Activated B cell treated with CpG ODN at 0.5 μM for 24 hours (primary cell): ENCODE data around the gene SLC48A1. TPM values are rescaled to one million over a fixed set of nuclear protein-coding genes. Genes with fewer than 3 reads are reported as not detected.

Source experiments
- ATAC-seq: fragments of 200-7000 bp; cut with Tn5 transposase; one replicate; pipeline ENCODE4 v1.10.0; 2021; ENCODE audit warnings: low read depth, mild to moderate bottlenecking, moderate library complexity
- CTCF ChIA-PET: fragments of 350-600 bp; sonication (Branson Sonifier 250); formaldehyde crosslinking; loops from one replicate; lab custom pipeline; 2021; ENCODE audit warnings: antibody characterized with exemption; lab: Charles Lee
- POLR2A ChIA-PET: fragments of 350-600 bp; sonication (Branson Sonifier 250); formaldehyde crosslinking; loops from one replicate; lab custom pipeline; 2021; ENCODE audit warnings: antibody characterized with exemption; lab: Charles Lee
- DNase-seq: peaks from one replicate; pipeline ENCODE4 v3.0.0; 2022
- H3K27ac Mint-ChIP-seq: one replicate; pipeline ENCODE4 v1.8.0; 2020; ENCODE audit warnings: mixed read lengths
- H3K27me3 Mint-ChIP-seq: one replicate; pipeline ENCODE4 v1.8.0; 2021; ENCODE audit warnings: mixed read lengths
- H3K36me3 Mint-ChIP-seq: one replicate; pipeline ENCODE4 v1.8.0; 2021; ENCODE audit warnings: low read depth, mixed read lengths
- H3K4me1 Mint-ChIP-seq: one replicate; pipeline ENCODE4 v1.8.0; 2021; ENCODE audit warnings: mixed read lengths
- H3K4me3 Mint-ChIP-seq: one replicate; pipeline ENCODE4 v1.8.0; 2020; ENCODE audit warnings: mild to moderate bottlenecking, mixed read lengths
- H3K9me3 Mint-ChIP-seq: one replicate; pipeline ENCODE4 v1.8.0; 2020; ENCODE audit warnings: mixed read lengths
- intact Hi-C: fragments of 100-400 bp; cut with micrococcal nuclease; formaldehyde crosslinking; loops from one replicate; pipeline ENCODE4 v1.15.1; 2024
- total RNA-seq: library from RNA; stranded (reverse); gene quantifications from 2 replicates; pipeline ENCODE4 v1.2.3, GENCODE V29; 2022
- TF ChIP-seq, protein P1 (sequence below): fragments of 200-600 bp; IDR thresholded peaks from one replicate; pipeline ENCODE4 v1.8.0; 2022; ENCODE audit warnings: antibody characterized with exemption, mild to moderate bottlenecking

Gene SLC48A1
- total RNA-seq, 1 donor from 2014 or later: 12.8 TPM

DNA sequence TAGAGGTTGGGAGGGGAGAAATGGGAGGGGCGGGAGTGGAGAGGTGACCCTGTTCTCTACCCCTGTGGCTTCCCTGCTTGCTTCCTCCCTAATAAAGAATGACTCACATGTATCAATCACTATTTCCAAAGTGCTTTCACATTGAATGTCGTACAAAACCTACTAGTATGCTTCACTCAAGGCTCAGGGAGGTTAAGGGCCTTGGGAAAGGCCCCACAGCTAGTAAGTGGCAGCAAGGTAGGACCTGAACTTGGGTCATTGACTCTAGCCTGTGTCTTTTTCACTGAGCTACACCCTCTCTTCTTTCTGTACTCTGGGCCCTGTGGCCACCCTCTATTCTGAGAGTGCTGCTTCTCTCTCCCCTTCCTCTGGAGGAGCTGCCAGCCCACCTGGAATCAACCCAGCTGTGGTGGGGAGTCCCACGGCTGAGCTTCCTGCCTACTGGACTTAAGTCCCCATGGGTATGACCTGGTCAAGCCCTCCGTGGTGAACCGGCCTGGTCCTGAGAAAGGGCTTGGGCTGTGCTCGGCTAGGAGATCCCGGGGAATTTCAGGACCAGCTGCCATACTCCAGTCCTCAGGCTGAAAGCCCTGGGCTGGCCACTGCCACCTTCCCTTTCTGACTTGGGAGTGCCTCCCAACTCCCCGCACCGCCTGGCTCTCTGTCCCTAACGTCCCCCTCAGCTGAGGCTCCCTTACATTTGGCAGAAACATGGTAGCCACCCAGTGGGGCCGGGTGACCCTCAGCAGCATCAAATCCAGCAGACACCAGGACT is 13.0 kb downstream of the SLC48A1 start:
- no peak overlapping the region for H3K4me3 Mint-ChIP-seq
- no peaks in the 10 kb centered on the region for H3K4me1 Mint-ChIP-seq
- no peaks in the 10 kb centered on the region for H3K9me3 Mint-ChIP-seq
- ChIA-PET POLR2A (interaction anchor here (1.3 to 1.4 kb wide), 2 partner anchors 21 to 28 kb away, joined by 4 to 5 read pairs; no protein-coding TSS in a partner anchor), CTCF (interaction anchor here (1.0 to 1.7 kb wide), 3 partner anchors 22 to 52 kb away, joined by 3 to 6 read pairs (median 4); no protein-coding TSS in a partner anchor)
- intact Hi-C loops: no loop called here
- H3K27ac Mint-ChIP-seq: peak overlapping the region; percentile 24
- DNase-seq (no peak), ATAC-seq (no peak)
- TF ChIP-seq, protein P1, sequence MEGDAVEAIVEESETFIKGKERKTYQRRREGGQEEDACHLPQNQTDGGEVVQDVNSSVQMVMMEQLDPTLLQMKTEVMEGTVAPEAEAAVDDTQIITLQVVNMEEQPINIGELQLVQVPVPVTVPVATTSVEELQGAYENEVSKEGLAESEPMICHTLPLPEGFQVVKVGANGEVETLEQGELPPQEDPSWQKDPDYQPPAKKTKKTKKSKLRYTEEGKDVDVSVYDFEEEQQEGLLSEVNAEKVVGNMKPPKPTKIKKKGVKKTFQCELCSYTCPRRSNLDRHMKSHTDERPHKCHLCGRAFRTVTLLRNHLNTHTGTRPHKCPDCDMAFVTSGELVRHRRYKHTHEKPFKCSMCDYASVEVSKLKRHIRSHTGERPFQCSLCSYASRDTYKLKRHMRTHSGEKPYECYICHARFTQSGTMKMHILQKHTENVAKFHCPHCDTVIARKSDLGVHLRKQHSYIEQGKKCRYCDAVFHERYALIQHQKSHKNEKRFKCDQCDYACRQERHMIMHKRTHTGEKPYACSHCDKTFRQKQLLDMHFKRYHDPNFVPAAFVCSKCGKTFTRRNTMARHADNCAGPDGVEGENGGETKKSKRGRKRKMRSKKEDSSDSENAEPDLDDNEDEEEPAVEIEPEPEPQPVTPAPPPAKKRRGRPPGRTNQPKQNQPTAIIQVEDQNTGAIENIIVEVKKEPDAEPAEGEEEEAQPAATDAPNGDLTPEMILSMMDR: no peak
- H3K36me3 Mint-ChIP-seq: peaks cover 84% of the 10 kb centered on the region
- H3K27me3 Mint-ChIP-seq: no peaks in the 10 kb centered on the region

DNA sequence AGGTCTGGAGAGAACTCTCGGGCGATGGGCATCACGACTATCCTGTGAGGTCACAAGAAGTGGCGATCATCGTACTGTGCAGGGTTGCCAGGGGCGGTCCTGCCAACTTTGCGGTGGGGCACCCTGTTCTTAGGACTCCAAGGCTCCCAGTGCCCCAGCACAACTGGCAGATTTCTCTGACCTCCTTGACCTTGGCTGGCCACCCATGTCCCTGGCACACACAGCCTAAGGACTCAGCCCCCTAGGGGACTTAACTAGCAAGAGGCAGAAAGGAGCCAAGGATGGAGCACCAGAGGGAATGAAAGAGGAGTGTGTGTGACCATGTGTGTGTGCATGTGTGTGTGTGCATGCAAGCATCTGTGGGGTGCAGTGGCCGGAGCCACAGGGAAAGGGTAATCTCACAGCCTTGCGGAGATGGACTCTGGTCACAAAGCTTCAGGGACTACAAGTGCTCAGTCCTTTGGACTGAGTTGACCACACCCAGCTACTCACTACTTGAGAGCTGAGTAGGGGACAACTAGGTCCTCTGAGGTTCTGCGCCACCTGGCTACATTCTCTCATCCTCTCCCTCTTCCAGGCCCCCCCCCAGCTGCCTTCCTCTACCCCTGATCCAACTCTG is 13.7 kb downstream of the SLC48A1 start:
- no peaks in the 10 kb centered on the region for H3K4me1 Mint-ChIP-seq
- ChIA-PET POLR2A (interaction anchor here (1.3 to 1.4 kb wide), 2 partner anchors 21 to 27 kb away, joined by 4 to 5 read pairs; no protein-coding TSS in a partner anchor), CTCF (interaction anchor here (1.0 to 1.5 kb wide), 2 partner anchors 21 to 44 kb away, joined by 3 to 4 read pairs; no protein-coding TSS in a partner anchor)
- ATAC-seq (no peak), DNase-seq (no peak)
- intact Hi-C loops: no loop called here
- peak overlapping the region; percentile 24 for H3K27ac Mint-ChIP-seq
- H3K9me3 Mint-ChIP-seq: no peaks in the 10 kb centered on the region
- peaks cover 88% of the 10 kb centered on the region for H3K36me3 Mint-ChIP-seq
- H3K27me3 Mint-ChIP-seq: no peaks in the 10 kb centered on the region
- H3K4me3 Mint-ChIP-seq: no peak overlapping the region
- TF ChIP-seq, protein P1: no peak

DNA sequence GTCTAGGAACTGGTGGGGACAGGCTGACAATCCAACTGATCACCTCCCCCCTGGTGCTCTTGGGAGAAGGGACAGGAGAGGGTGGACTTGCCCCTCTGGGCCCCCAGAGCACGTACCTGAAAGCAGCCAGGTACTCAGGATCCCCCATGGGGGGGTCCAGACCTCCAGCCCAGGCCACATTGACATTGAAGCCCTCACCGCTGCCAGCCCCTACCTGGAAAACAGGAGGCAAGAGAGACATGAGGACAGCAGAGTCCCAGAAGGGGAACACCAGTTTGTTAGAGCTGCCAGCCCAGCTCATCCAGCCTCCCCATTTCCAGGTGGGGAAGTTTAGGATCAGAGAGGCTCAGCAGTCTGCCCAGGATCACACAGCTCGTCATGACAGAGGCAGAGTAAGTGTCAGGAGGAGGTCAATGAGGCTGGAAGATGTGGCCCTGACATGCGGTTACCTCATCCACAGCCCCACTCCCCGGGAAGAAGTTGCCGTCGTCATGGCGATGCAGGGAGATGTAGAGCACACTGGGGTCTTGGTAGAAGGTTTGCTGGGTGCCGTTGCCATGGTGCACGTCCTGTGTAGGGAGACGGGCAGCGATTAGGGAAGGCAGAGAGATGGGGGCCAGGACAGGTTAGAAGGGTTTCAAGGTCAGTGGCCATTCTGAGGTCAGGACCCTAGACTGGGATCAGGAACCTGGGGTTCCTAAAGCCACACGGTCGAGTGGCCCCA is 14.7 kb downstream of the SLC48A1 start:
- intact Hi-C loops: no loop called here
- Mint-ChIP-seq H3K27ac (no peak overlapping the region), H3K36me3 (peaks cover 91% of the 10 kb centered on the region), H3K27me3 (no peaks in the 10 kb centered on the region), H3K9me3 (no peaks in the 10 kb centered on the region), H3K4me3 (no peak overlapping the region), H3K4me1 (no peaks in the 10 kb centered on the region)
- ChIA-PET POLR2A (interaction anchor here (1.2 kb wide), 1 partner anchor 25 kb away, joined by 3 read pairs; no protein-coding TSS in a partner anchor), CTCF (interaction anchor here (1.4 to 1.5 kb wide), 2 partner anchors 45 to 50 kb away, joined by 4 to 7 read pairs; no protein-coding TSS in a partner anchor)
- ATAC-seq (no peak), DNase-seq (no peak)
- TF ChIP-seq, protein P1: no peak

- intact Hi-C loops: no loop called here
- Mint-ChIP-seq H3K27me3 (no peaks in the 10 kb centered on the region), H3K4me1 (no peaks in the 10 kb centered on the region), H3K36me3 (peaks cover 90% of the 10 kb centered on the region), H3K4me3 (no peak overlapping the region), H3K9me3 (no peaks in the 10 kb centered on the region), H3K27ac (no peak overlapping the region)
- ChIA-PET CTCF (interaction anchor here (1.1 to 1.4 kb wide), 2 partner anchors 49 kb away, joined by 4 to 7 read pairs; no protein-coding TSS in a partner anchor), POLR2A (no interaction called here)
- TF ChIP-seq, protein P1: no peak
- DNase-seq: no peak
- no peak for ATAC-seq
These were observed 16.1 kb downstream of the SLC48A1 start for GRCh38 chr12:47789141-47789540.
